H1 (cell line): Measurements from ENCODE around the gene ITPK1. TPM values are rescaled to one million over a fixed set of nuclear protein-coding genes. Genes with fewer than 3 reads are reported as not detected.

Experiments
- CTCF ChIA-PET: fragments of 300-600 bp; sonication (Branson Sonifier 250); formaldehyde crosslinking; loops from one replicate; lab custom pipeline; 2021; ENCODE audit not compliant: partially characterized antibody; lab: Charles Lee
- POLR2A ChIA-PET: fragments of 300-600 bp; sonication (Branson Sonifier 250); formaldehyde crosslinking; loops from one replicate; lab custom pipeline; 2021; ENCODE audit warnings: inconsistent platforms; ENCODE audit not compliant: partially characterized antibody; lab: Charles Lee
- DNase-seq, 2 experiments: peaks; one replicate each; pipeline versions ENCODE4 v3.0.0 to v3.0.0-alpha.2; 2010 to 2022; ENCODE audit warnings: low spot score in 2 of 2, low read depth in 1 of 2, mixed read lengths in 1 of 2
- FAIRE-seq: peaks from 2 replicates; lab custom pipeline; 2011; peaks lifted over from hg19 to GRCh38; lab: Jason Lieb, UNC
- H2AFZ ChIP-seq: 2 replicates; pipeline ENCODE4 v1.8.1; 2012; ENCODE audit warnings: low read length, inconsistent platforms
- H2AK5ac ChIP-seq: 2 replicates; pipeline ENCODE4 v1.6.1; 2013; ENCODE audit warnings: low read depth, low read length
- H2BK120ac ChIP-seq: replicated peaks from 2 replicates; pipeline ENCODE3; 2013; ENCODE audit warnings: low read depth, low read length, inconsistent platforms
- H2BK12ac ChIP-seq: 2 replicates; pipeline ENCODE4 v1.6.1; 2013; ENCODE audit warnings: low read depth, low read length
- H2BK15ac ChIP-seq: 2 replicates; pipeline ENCODE4 v1.6.1; 2013; ENCODE audit warnings: low read length
- H2BK20ac ChIP-seq: 2 replicates; pipeline ENCODE4 v1.6.1; 2013; ENCODE audit warnings: low read length
- H2BK5ac ChIP-seq: 2 replicates; pipeline ENCODE4 v1.6.1; 2013; ENCODE audit warnings: low read depth, low read length
- H3K14ac ChIP-seq: 2 replicates; pipeline ENCODE4 v1.6.1; 2013; ENCODE audit warnings: inconsistent platforms; ENCODE audit not compliant: insufficient read length
- H3K18ac ChIP-seq: 2 replicates; pipeline ENCODE4 v1.6.1; 2013; ENCODE audit warnings: low read length; ENCODE audit errors: extremely low read depth
- H3K23ac ChIP-seq: 2 replicates; pipeline ENCODE4 v1.6.1; 2013; ENCODE audit warnings: inconsistent platforms; ENCODE audit not compliant: insufficient read length
- H3K23me2 ChIP-seq: 2 replicates; pipeline ENCODE4 v1.6.1; 2013; ENCODE audit warnings: low read depth, low read length
- H3K27ac ChIP-seq: 2 replicates; pipeline ENCODE4 v1.6.1; 2011; ENCODE audit warnings: low read depth, low read length, inconsistent platforms
- H3K27me3 ChIP-seq, 4 experiments: replicated peaks in 1 of 4; 1 replicate in 1 of 4; 2 replicates in 3 of 4; pipeline versions ENCODE4 v1.6.1 to v1.8.1; 2011 to 2013; ENCODE audit warnings: low read length in 3 of 4, mild to moderate bottlenecking in 3 of 4, inconsistent platforms in 2 of 4, mixed read lengths in 2 of 4, moderate library complexity in 1 of 4; ENCODE audit not compliant: control insufficient read depth in 3 of 4, insufficient read depth in 3 of 4; ENCODE audit errors: extremely low read depth in 1 of 4
- H3K36me3 ChIP-seq, 4 experiments: 2 replicates each; pipeline versions ENCODE4 v1.6.1 to v1.8.1; 2011 to 2013; ENCODE audit warnings: mild to moderate bottlenecking in 4 of 4, low read length in 3 of 4, moderate library complexity in 2 of 4, control low read depth in 1 of 4, inconsistent platforms in 1 of 4; ENCODE audit not compliant: insufficient read depth in 4 of 4, control insufficient read depth in 2 of 4
- H3K4ac ChIP-seq: replicated peaks from 2 replicates; pipeline ENCODE3; 2013; ENCODE audit warnings: low read length, low read depth, mixed read lengths, inconsistent platforms; ENCODE audit not compliant: insufficient read length
- H3K4me1 ChIP-seq, 4 experiments: replicated peaks in 1 of 4; 1 replicate in 1 of 4; 2 replicates in 3 of 4; pipeline versions ENCODE4 v1.6.1 to v1.8.1; 2011 to 2013; ENCODE audit warnings: low read length in 3 of 4, inconsistent platforms in 2 of 4, mixed read lengths in 1 of 4; ENCODE audit not compliant: insufficient read depth in 4 of 4, control insufficient read depth in 3 of 4
- H3K4me2 ChIP-seq, 2 experiments: 2 replicates each; pipeline versions ENCODE4 v1.6.1 to v1.8.1; 2011 to 2013; ENCODE audit warnings: low read depth in 2 of 2, low read length in 2 of 2, control low read depth in 1 of 2, inconsistent platforms in 1 of 2, mild to moderate bottlenecking in 1 of 2; ENCODE audit not compliant: insufficient read depth in 1 of 2
- H3K4me3 ChIP-seq, 4 experiments: fragments of 200-600, 300-600 bp in 1 of 4; sonication (generic), shearing (Covaris generic), sonication (Bioruptor Twin) in 1 of 4; 2 replicates each; pipeline versions ENCODE4 v1.5.1 to v1.8.1; 2011 to 2016; ENCODE audit warnings: low read length in 4 of 4, low read depth in 3 of 4, control low read depth in 2 of 4, inconsistent platforms in 2 of 4, mild to moderate bottlenecking in 2 of 4, mixed read lengths in 1 of 4, moderate library complexity in 1 of 4; ENCODE audit not compliant: insufficient read depth in 2 of 4; ENCODE audit errors: extremely low read depth in 1 of 4
- H3K56ac ChIP-seq: replicated peaks from 2 replicates; pipeline ENCODE3; 2013; ENCODE audit warnings: low read depth, mild to moderate bottlenecking, mixed read lengths, low read length, inconsistent platforms; ENCODE audit not compliant: insufficient read length
- H3K79me1 ChIP-seq: 2 replicates; pipeline ENCODE4 v1.6.1; 2013; ENCODE audit warnings: low read depth, low read length, control low read depth
- H3K79me2 ChIP-seq, 2 experiments: 2 replicates each; pipeline versions ENCODE4 v1.6.1 to v1.8.1; 2012 to 2013; ENCODE audit warnings: low read length in 2 of 2, mild to moderate bottlenecking in 2 of 2, inconsistent platforms in 1 of 2; ENCODE audit not compliant: insufficient read depth in 2 of 2, control insufficient read depth in 1 of 2
- H3K9ac ChIP-seq, 4 experiments: replicated peaks in 1 of 4; 1 replicate in 1 of 4; 2 replicates in 3 of 4; pipeline versions ENCODE4 v1.6.1 to v1.8.1; 2011 to 2013; ENCODE audit warnings: low read depth in 3 of 4, low read length in 3 of 4, control low read depth in 2 of 4, mild to moderate bottlenecking in 2 of 4, moderate library complexity in 2 of 4, inconsistent platforms in 1 of 4; ENCODE audit errors: extremely low read depth in 1 of 4
- H3K9me3 ChIP-seq, 2 experiments: 2 replicates each; pipeline versions ENCODE4 v1.6.1 to v1.8.1; 2012 to 2013; ENCODE audit warnings: mild to moderate bottlenecking in 2 of 2, moderate library complexity in 2 of 2, control low read depth in 1 of 2, inconsistent platforms in 1 of 2, low read depth in 1 of 2, low read length in 1 of 2, mixed read lengths in 1 of 2; ENCODE audit not compliant: insufficient read depth in 2 of 2
- H4K20me1 ChIP-seq, 2 experiments: replicated peaks in 1 of 2; 2 replicates each; pipeline versions ENCODE3 to v1.8.1; 2011 to 2013; ENCODE audit warnings: inconsistent platforms in 2 of 2, low read length in 2 of 2, mild to moderate bottlenecking in 1 of 2; ENCODE audit not compliant: insufficient read depth in 2 of 2, control insufficient read depth in 1 of 2
- H4K5ac ChIP-seq: 2 replicates; pipeline ENCODE4 v1.6.1; 2013; ENCODE audit warnings: low read length, low read depth, mixed read lengths, inconsistent platforms; ENCODE audit not compliant: insufficient read length
- H4K8ac ChIP-seq: 2 replicates; pipeline ENCODE4 v1.8.0; 2013; ENCODE audit warnings: mild to moderate bottlenecking, moderate library complexity, low read length, inconsistent platforms; ENCODE audit not compliant: insufficient read depth; ENCODE audit errors: extremely low read depth
- H4K91ac ChIP-seq: replicated peaks from 2 replicates; pipeline ENCODE3; 2013; ENCODE audit warnings: low read length, mixed read lengths, inconsistent platforms; ENCODE audit not compliant: insufficient read length
- CEBPB ChIP-seq: IDR thresholded peaks from 2 replicates; pipeline ENCODE4 v1.6.1; 2012; ENCODE audit warnings: low read depth, low read length
- CTBP2 ChIP-seq: IDR thresholded peaks from 2 replicates; pipeline ENCODE4 v1.7.0; 2011; ENCODE audit warnings: borderline replicate concordance, mild to moderate bottlenecking, moderate library complexity, mixed read lengths, low read length; ENCODE audit not compliant: insufficient read depth, insufficient read length
- WGBS, 2 experiments: shearing (Covaris generic) in 1 of 2; methylation state at CpG; one replicate each; pipeline versions ENCODE4 v1.1.6 to v1.1.7; 2013 to 2015; ENCODE audit warnings: low lambda C conversion rate in 2 of 2, mixed read lengths in 2 of 2, inconsistent platforms in 1 of 2, low coverage in 1 of 2, missing lambda C conversion rate in 1 of 2; ENCODE audit not compliant: insufficient replicate concordance in 2 of 2, insufficient coverage in 1 of 2, insufficient read length in 1 of 2; ENCODE audit errors: extremely low coverage in 1 of 2, missing lambda C conversion rate in 1 of 2; 5-methylcytosine and 5-hydroxymethylcytosine counted together
- polyA plus RNA-seq, 7 experiments: library from polyadenylated mRNA; depleted of rRNA in 3 of 7; stranded (reverse) in 5 of 7; unstranded in 2 of 7; fragments of >200 nt in 5 of 7; fragments of 200-250 nt in 2 of 7; gene quantifications; 1 replicate in 5 of 7; 2 replicates in 1 of 7; 4 replicates in 1 of 7; pipeline versions ENCODE4 v1.2.1 to v1.2.3, GENCODE V29; 2011 to 2013; ENCODE audit warnings: missing spikeins in 2 of 7, mixed read lengths in 2 of 7
- total RNA-seq: library from RNA; stranded (reverse); fragmentation: NEBNext Ultra II Directional; extraction: Animal tissue kit (Norgen Biotek cat#: 25700); gene quantifications from 2 replicates; pipeline ENCODE4 v1.2.1, GENCODE V29; 2021

The ITPK1 gene
- total and polyA plus RNA-seq, 2 of the 8 experiments (the other 6 are each of a cell fraction or from before 2014, with no cell fraction given) = 108 to 143 TPM

GRCh38 chr14:92942136-92942535 lies 173.6 kb downstream of the ITPK1 start:
- H3K79me2 ChIP-seq = no peaks in the 10 kb centered on the region
- no peak overlapping the region for H3K9ac ChIP-seq
- ChIA-PET POLR2A (interaction anchor here (1.2 kb wide), 1 partner anchor 243 kb away, joined by 4 read pairs; the partner anchor contains the start of genes LYSET and MOAP1), CTCF (interaction anchor here (0.9 to 4.0 kb wide), 7 partner anchors 10 to 203 kb away, joined by 3 to 36 read pairs (median 3); no protein-coding TSS in a partner anchor)
- H3K9me3 ChIP-seq = no peaks in the 10 kb centered on the region
- no peaks in the 10 kb centered on the region for H3K23me2 ChIP-seq
- H3K23ac ChIP-seq = no peak overlapping the region
- no peak overlapping the region for H3K4me3 ChIP-seq
- H3K27ac ChIP-seq = no peak overlapping the region
- FAIRE-seq = no peak
- TF ChIP-seq CEBPB (no peak), CTBP2 (no peak)
- H3K4me1 ChIP-seq = no peaks in the 10 kb centered on the region
- no peak overlapping the region; the same call in 1 of the 2 replicates for H2BK5ac ChIP-seq
- no peak overlapping the region for H3K4ac ChIP-seq
- no peak overlapping the region for H3K14ac ChIP-seq
- H3K18ac ChIP-seq = no peak overlapping the region
- H3K79me1 ChIP-seq = peaks cover 3% of the 10 kb centered on the region; the same call in 1 of the 2 replicates
- no peak overlapping the region for H2BK120ac ChIP-seq
- no peak overlapping the region for H4K8ac ChIP-seq
- no peak overlapping the region for H2AK5ac ChIP-seq
- H2AFZ ChIP-seq = no peak overlapping the region
- no peak overlapping the region for H2BK15ac ChIP-seq
- H3K4me2 ChIP-seq = no peak overlapping the region
- 84% methylated on average over 5 of the region's 5 CpGs; no CpG with 5 or more reads in 1 of the 2 experiments for WGBS, 2 experiments
- no peak overlapping the region for H2BK12ac ChIP-seq
- H4K91ac ChIP-seq = no peak overlapping the region
- no peak for DNase-seq
- H2BK20ac ChIP-seq = no peak overlapping the region
- no peak overlapping the region for H4K5ac ChIP-seq
- H3K27me3 ChIP-seq = no peaks in the 10 kb centered on the region
- H3K36me3 ChIP-seq = peaks cover 0 to 21% (median 0%) of the 10 kb centered on the region in 4 experiments; a peak in 2 of 8 replicates
- peaks cover 3 to 8% of the 10 kb centered on the region in 2 experiments for H4K20me1 ChIP-seq
- H3K56ac ChIP-seq = no peak overlapping the region
